IPS DF 19.7 (cell line): ENCODE results near the gene SPATA2L.
"Not testable (repeated sequence)": the region's sequence is repeated elsewhere in the genome, so short reads cannot be mapped to it uniquely, and the experiment has no call there.

Source experiments
- DNase-seq: peaks from one replicate; pipeline ENCODE4 v3.0.0-alpha.2; 2013; ENCODE audit warnings: low read depth, low spot score

SPATA2L gene

DNA sequence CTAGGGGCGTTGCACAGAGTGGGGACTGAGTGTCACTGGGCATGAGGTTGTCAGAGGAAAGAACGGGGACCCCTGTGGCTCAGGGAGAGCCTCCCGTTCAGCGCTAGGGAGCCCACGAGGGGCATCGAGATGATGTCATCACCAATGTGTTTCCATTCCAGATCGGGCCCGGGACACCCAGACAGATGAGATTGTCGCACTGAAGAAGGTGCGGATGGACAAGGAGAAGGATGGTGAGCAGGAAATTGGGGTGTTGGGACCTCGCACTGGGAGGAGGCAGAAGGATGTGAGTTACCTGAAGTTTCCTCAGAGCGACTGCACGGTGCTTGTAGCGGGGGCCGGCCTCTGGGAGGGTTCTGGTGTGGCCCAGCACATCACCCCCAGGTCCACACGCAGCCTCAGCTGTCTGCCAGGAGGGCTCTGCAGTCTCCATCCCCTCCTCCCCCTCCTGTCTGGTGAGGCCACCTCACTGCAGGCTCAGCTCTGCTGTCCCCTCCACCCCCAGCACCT, 11.1 kb downstream of the SPATA2L start:
- no peak for DNase-seq

DNA sequence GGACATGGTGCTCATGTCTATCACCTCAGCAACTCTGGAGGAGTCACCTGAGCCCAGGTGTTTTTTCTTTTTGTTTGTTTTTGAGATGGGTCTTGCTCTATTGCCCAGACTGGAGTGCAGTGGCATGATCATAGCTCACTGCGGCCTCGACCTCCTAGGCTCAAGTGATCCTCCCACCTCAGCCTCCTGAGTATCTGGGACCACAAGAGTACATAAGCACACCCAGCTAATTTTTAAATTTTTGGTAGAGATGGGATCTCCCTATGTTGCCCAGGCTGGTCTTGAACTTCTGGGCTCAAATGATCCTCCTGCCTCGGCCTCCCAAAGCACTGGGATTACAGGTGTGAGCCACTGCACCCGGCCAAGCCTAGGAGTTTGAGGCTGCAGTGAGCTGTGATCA, 11.9 kb downstream of the SPATA2L start:
- not testable (repeated sequence) for DNase-seq

DNA sequence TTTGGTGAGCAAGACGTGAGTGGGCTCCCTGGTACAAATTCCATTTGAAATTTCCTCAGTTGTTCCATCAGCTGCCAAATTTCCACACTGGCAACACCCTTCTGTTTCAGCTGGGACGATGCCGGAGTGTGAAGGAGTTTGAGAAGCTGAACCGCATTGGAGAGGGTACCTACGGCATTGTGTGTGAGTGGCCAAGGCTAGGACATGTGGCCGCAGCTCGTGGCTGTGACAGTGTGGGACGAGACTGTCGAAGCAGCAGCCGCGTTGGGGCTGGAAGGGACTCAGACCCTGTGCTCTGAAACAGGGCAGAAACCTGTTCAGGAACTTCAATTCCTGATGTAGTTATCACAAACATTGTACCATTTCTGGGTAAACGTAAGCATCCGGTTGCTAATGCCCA, 12.4 kb downstream of the SPATA2L start:
- DNase-seq: no peak

DNA sequence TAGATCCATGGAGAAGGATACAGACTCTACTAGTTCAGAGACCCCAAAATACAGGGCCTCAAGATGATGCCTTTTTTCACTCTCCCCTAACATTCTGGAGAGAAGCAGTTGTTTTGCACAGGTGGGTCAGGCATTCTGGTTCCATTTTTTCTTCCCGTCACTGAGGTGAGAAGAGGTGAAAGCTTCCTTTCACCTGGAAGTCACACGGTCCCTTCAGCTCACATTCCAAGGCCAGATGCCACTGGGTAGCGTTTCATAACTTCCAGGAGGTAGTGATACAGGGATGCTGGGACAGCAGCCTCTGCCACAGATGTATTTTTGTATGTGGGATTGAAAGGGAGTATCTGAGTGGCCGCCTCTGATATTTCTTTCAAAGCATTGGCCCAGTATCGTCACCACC, 13.1 kb downstream of the SPATA2L start:
- DNase-seq: no peak

DNA sequence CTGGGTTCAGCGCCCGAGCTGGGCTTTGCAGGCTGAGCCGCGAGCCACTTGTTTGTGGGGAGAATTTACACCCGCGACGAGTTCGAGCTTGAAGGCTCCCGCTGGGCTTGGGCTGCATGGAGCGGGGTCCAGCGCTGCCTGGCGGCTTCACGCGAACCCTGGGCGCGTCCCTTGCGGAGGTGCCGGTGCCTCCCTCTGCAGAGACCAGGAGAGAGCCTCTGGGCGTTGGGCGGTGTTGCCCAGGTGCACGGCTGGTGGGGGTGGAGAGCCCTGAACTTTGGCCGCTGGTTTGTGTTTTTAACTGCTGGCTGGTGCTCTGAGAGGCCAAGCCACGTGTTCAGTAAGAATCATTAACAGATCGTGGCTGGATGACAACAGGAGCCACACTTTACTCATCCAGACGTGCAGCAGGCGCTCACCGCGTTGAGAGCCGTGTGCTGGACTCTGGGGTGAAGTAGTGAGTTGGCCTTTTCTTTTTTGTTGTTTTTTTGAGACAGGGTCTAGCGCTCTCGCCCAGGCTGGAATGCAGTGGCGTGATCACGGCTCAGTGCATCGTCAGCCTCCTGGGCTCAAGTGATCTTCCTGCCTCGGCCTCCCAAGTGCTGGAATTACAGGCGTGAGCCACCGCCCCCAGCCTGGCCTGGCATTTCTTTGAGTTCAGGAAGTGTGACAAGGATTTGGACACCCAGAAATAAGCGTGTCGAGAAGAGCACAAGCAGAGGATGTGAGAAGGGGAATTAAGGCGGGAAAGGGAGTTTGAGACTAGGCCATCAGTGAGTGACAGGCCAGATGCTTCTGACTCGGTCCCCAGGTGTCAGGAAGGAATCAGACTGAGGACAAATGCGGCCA, 14.2 kb downstream of the SPATA2L start:
- no peak for DNase-seq

DNA sequence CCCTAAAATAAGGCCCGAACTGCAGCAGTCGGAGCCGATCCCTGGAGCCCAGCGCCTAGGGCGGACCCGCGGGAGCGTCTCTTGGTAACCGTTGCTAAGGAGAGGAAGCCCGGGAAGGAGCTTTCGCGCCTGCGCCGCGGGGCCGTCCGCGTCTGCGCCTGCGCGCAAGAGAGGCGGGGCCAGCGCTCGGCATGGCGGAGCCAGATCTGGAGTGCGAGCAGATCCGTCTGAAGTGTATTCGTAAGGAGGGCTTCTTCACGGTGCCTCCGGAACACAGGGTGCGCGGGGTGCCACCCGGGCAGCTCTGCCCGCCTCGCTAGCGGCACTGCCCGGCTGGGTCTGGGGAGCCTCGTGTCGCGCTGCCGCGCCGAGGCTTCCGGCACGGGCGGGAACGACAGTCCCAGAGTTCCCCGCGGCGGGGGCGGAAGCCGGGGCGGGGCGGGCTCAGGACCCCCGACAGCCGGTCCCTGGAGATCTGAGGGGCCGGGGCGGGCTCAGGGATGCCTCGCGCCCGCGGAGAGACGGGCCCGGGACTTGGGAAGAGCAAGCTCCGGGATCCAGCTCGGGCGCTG, 14.9 kb downstream of the SPATA2L start, which contains the start of gene CDK10:
Gene CDK10 (plus strand): TSS at position 170 of the 572 bp plus-strand sequence. CDS start 22 bp downstream, at position 192.
- DNase-seq: no peak

DNA sequence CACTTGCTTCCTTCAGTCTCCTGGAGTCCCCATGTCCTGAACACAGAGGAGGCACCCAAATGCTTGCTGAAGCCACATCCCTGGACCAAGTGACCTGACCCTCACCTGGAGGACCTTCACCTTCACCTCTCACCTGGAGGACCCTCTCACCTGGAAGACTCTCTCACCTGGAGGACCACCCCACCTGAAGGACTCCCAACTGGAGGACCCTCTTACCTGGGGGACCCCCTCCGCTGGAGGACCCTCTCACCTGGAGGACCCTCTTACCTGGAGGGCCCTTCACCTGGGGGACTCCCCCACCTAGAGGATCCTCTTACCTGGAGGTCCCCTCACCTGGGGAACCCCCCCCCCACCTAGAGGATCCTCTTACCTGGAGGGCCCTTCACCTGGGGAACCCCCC, 15.6 kb downstream of the SPATA2L start:
- no peak for DNase-seq

DNA sequence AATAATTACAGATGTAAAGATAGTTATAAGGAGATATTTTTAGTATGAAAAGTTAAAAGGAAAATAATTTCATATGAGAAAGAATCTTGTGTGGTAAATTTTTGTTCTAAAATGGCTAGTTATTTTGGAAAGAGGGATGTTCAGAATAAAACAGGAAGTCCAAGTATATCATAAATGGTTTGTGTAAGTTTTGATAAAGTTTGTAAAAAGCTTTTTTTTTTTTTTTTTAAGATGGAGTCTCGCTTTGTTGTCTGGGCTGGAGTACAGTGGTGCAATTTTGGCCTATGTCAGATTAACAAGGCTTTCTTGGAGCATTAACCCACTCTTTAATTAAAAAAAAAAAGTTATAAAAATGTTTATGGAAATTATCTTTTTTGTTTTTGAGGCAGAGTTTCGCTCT, 23.2 kb downstream of the SPATA2L start:
- DNase-seq: no peak

DNA sequence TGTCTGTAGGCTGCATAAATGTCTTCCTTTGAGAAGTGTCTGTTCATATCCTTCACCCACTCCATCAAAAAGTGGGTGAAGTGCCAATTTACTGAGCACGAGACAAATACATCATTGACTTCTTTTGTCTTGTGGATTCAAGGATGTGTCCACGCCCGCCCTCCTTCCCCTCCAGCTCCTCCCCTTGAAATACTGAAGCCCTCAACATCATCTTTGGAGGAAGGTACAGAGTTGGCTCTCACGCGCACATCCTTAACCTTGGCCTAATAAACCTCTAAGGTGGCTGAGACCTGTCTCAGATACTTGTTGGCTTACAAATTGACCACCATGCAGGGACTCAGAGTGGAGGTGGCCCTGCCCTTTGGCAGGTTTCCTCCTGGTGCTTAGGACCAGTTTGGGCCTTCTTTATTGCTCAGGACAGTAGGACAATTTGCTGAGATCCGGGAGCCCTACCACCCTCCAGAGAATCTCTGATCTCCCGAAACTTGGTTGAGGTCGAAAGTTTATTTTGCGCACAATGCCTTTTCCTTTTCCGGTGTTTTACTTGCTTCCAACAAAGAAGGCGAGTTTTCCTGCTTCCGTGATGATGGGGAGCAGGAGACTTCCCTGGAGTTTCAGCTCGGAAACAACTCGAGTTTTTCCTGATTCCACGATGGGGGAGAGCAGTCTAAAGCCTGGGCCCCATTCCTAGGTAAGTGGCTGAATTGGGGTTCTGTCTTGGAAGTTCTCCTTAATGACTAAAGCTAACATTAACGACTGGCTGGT, 29.1 kb downstream of the SPATA2L start:
- no peak for DNase-seq

DNA sequence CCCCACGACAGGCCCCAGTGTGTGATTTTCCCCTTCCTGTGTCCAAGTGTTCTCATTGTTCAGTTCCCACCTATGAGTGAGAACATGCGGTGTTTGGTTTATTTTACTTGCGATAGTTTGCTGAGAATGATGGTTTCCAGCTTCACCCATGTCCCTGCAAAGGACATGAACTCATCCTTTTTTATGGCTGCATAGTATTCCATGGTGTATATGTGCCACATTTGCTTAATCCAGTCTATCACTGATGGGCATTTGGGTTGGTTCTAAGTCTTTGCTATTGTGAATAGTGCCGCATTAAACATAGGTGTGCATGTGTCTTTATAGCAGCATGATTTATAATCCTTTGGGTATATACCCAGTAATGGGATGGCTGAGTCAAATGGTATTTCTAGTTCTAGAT, 29.9 kb downstream of the SPATA2L start:
- not testable (repeated sequence) for DNase-seq

DNA sequence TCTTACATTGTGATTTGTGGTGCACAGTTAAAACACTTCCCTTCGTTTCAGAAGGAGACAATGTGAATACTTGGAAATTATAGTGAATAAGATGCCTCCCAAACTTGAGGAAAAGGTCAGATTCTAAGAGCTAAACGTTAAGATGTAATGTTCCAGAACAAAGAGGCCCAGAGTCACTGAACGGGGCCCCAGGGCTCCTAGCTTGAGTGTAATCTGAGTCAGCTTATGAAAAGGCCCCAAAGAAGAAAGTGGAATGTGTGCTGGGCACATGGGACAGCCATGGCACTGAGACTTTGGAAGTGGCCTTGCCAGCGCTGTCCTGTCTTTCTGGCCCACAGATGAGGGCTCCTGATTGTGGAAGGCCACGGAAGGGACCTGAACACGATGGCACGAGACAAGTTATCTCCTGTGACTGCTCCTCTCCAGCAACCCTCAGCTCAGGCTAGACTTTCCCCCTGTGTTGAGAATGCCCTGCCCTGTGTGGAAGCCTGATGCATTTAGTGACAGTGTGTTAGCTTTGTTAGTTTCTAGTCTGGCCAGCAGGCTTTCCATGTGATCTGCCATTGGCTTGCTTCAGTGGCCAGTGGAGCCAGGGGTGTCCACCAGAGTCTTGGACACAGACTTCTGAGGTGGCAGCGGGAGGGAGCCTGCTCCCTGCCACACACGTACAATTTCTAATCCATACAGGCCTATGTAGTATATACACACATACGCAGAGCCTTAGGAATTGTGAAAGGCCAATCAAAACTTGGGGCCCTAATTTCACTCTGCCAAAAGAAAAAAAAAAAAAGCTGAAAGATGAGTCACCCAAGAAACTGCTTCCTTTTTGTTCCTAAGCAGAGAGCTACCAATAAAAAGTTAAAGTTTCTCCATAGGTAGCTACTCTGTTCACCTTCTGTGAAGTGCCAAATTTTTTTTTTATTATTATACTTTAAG, 30.7 kb downstream of the SPATA2L start:
- no peak for DNase-seq

DNA sequence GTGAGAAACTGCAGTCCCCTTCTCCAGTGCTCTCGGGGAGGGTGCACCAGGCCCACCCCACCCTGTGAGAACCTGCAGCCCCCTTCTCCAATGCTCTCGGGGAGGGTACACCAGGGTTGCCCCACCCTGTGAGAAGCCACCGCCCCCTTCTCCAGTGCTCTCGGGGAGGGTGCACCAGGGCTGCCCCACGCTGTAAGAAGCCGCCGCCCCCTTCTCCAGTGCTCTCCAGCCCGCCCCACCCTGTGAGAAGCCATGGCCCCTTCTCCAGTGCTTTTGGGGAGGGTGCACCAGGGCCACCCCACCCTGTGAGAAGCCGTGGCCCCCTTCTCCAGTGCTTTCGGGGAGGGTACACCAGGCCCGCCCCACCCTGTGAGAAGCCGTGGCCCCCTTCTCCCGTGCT, 31.8 kb downstream of the SPATA2L start:
- DNase-seq: no peak

DNA sequence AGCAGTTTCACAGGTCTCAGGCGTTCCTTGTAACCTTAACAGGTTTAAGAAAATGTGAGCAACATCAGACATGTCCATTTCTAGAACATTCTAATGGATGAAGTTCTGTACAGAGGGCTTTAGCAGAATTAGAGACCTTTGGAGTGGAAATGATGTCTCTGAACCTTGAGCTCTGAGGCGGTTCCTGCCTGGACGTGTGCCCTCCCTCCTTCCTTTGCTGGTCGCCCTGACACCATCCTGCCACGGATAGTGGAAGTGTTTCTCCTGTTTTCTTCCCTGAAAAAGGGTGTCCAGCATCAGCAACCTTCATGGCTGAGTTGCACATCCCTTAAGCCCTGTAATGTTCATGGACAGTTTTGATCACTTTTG, 32.7 kb downstream of the SPATA2L start:
- DNase-seq: no peak

DNA sequence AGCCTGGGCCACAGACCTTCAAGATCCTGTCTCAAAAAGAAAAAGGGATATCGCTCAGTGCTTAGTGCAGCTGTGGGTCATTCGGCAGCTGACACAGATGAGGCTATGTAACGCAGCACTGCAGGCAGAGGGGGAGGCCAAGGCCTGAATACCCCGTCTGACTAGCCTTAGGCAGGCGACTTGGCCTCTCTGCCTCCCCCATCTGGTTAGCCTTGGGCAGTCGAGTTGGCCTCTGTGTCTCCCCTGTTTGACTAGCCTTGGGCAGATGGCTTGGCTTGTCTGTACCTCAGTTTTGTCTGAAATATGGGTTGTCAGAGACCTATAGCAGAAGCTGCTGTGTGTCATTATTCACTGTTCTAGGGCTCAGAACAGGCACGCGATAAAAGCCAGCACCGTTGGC, 33.9 kb downstream of the SPATA2L start:
- no peak for DNase-seq

DNA sequence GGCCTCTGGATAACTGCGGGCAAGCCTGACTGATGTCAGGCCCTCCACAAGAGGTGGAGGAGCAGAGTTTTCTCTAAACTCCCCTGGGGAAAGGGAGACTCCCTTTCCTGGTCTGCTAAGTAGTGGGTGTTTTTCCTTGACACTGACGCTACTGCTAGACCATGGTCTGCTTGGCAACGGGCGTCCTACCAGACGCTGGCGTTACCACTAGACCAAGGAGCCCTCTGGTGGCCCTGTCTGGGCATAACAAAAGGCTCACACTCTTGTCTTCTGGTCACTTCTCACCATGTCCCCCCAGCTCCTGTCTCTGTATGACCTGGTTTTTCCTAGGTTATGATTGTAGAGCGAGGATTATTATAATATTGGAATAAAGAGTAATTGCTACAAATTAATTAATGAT, 34.5 kb downstream of the SPATA2L start:
- not testable (repeated sequence) for DNase-seq

DNA sequence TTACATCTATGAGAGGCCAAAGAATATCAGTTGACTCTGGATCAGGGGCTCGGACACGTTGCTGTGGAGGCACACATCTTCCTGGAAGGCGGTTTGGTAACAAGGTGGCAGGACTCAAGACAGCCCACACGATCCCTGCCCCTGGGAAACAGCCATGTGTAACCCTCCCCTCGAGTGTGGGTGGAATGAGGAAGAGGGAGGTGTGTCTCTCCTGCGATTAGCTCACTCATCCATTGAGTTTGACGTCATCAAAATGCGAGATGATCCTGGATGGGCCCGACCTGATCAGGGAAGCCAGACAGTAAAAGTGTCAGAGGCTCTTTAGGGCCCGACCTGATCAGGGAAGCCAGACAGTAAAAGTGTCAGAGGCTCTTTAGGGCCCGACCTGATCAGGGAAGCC, 37.3 kb downstream of the SPATA2L start:
- not testable (repeated sequence) for DNase-seq

DNA sequence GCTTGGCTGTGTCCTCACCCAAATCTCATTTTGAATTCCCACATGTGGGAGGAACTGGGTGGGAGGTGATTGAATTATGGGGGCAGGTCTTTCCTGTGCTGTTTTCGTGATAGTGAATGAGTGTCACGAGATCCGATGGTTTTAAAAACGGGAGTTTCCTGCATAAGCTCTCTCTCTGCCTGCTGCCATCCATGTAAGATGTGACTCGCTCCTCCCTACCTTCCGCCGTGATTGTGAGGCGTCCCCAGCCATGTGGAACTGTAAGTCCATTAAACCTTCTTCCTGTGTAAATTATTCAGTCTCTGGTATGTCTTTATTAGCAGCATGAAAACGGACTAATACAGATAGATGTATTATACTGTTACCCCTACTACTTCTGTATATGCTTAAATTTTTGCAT, 40.3 kb downstream of the SPATA2L start:
- DNase-seq: no peak

DNA sequence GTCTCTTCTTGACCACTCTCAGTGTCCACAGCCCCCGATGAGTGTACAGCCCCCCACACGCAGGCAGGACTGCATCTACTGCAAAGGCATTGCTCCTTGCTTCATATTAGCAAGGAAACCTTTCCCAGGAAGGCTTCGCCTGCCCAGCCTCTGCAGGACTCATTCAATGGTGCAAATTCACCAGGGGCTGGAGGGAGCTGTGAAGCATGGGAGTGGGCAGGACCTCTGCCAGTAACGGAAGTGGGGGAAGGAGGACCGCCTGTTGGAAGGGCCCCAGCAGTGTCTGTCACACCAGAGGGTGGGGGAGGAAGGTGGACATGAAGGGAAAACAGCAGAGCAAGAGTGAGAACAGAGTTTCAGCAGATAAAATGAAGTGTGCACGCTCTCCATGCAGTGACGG, 41.4 kb downstream of the SPATA2L start:
- DNase-seq: no peak

DNA sequence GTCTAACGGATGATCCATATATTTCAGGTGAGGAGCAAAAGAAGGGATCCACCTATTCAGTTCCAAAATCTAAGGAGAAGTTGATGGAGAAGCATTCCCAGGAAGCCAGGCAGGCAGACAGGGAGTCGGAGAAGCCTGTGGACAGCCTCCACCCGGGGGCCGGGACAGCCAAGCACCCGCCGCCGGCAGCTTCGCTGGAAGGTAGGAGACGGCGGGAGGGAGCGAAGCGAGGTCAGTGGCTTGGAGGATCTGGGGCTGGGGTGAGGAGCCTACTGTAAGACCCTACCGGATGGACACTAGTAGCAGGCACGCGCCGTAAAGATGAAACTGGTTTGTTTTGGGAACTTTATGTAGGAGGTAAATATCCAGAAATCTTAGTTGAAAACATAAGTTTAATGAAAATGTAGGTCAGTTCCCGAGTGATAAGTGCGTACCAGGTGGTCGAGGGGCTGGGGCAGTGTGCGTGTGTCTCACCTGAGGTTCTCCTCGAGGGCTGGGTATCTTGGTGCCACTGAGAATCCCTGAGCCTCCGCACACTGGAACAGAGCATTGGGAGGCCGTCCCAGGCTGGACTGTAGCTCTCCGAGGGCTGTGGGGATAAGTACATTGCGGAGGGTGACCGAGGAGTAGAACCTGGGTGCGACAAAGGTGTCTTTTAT, 43.2 kb downstream of the SPATA2L start:
- DNase-seq: no peak

DNA sequence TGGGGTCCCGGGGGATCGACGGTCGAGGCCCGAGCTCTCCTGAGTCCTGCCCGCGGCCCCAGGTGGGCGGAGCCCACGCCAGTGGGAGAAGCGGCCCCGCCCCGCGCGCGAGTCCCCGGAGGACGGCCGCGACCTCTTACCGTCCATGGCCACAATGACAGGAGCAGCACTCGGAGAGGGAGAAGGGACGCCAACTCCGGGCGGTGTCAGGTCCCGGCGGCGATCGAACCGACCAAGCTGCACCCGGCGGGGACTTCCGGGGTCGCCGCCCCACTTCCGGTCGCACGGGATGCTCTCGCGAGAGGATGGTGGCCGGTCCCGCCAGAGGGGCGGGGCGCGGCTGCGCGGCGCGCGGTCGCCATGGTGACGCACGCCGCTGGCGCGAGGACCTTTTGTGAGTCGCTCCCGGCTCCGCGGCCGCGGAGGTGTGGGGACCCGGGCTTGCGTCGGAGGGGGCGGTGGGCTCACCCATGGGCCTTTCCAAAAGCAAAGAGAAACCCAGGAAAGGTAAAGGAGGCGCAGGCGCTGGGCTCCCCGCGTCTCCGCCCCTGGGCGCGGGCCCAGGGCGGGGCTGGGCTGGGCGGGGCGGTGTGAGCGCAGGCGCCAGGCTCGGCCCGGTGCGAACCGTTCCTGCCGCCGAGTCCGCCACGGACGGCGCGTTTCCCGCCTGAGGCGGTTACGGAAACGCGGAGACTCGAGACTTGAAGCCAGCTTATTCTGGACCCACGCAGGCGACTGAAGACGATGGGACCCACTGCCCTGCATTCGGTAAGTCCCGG, 43.9 kb downstream of the SPATA2L start, which contains the start of the genes CHMP1A and SPATA33:
Gene CHMP1A (minus strand): TSS at position 267 of the 779 bp plus-strand sequence. CDS start 120 bp downstream, at position 147.
Gene SPATA33 (plus strand): TSS at position 395 of the 779 bp plus-strand sequence. CDS start 76 bp downstream, at position 471.
- DNase-seq: no peak
